Stimulated activated CD8-positive, alpha-beta memory T cell treated with anti-CD3 and anti-CD28 coated beads, Interleukin-12 subunit alpha, Interleukin-12 subunit beta, amount 100 ng/mL, for 1 hour (primary cell): Measurements from ENCODE around the gene ALDOA.
A peak's percentile ranks its signal among the peaks of the same experiment; 100 is the strongest.
"Not testable (repeated sequence)": the region's sequence is repeated elsewhere in the genome, so short reads cannot be mapped to it uniquely, and the experiment has no call there.

Experiments used
- DNase-seq: peaks from one replicate; pipeline ENCODE4 v3.0.0-alpha.2; 2020; ENCODE audit warnings: low read depth

Gene ALDOA

DNA sequence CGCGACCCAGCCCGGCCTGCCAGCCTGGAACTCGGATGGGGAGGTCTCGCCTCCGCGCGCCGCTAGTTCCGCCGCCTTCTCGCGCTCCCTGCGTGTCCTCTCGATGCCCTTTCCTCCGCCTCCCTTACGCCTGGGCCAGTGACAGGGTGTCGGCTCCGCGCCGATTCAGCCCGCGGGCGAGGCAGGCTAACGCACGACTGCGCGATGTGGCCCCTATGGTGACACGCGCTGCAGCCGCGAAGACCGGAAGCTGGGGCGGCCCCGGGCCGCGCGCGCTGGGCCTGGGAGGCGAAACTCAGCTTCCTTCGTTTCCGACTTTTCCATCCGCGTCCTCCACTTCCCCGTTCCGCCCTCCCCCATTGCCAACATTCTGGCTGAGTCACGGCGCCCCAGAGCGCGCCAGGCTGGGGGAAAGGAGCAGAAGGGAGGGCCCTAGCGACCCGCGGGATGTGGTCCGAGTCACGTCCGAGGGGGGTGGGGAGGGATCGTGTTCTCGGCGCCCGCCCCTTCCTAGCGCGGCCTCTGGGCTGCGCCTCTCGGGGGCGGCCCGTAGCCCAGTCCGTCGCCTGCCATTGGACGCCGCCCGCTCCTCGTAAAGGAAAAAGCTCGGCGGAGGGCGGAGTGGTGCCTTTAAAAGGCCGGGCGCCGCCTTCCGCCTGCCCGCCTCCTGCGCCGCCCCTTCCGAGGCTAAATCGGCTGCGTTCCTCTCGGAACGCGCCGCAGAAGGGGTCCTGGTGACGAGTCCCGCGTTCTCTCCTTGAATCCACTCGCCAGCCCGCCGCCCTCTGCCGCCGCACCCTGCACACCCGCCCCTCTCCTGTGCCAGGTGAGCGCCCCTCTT is at the start of gene ALDOA:
TSS of gene ALDOA (plus strand) at position 659 of the 841 bp plus-strand sequence. CDS start 1,138 bp downstream, outside the sequence.
- peak; percentile 91 for DNase-seq

DNA sequence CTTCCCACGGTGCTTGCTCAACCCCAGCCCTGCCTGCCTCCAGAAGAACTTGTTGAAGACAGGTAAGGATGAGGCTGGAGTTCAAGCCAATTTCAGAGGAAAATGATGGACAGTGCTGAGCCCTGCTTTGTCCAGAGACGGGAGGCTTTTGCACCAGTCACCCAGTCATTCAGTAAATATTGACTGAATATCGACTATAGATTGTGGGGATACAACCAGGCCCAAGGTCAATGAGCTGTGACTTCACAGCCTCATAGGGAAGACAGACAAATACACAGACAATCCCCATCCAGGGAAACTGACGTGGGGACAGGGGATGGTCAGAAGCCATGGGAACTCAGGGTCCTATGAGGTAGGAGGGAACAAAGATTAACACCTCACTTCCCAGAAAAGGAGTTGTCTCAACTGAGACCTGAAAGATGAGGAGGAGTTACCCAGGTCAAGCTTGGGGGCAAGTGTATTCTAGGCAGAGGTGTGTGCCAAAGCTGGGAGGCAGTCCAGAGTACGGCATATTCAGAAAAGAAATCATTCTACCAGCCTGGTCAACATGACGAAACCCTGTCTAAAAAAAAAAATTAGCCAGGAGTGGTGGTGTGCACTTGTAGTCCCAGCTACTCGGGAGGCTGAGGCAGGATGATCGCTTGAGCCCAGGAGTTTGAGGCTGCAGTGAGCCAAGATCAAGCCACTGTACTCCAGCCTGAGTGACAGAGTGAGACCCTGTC is 48.8 kb upstream of the ALDOA start:
- DNase-seq: no peak

DNA sequence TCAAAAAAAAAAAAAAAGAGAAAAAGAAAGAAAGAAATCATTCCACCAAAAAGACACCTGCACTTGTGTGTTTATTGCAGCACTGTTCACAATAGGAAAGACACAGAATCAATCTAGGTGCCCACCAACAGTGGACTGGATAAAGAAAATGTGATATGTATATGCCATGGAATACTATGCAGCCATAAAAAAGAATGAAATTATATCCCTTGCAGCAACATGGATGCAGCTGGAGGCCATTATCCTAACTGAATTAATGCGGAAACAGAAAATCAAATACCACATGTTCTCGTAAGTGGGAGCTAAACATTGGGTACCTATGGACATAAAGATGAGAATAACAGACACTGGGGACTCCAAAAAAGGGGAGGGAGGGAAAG is 48.3 kb upstream of the ALDOA start:
- DNase-seq: no peak

DNA sequence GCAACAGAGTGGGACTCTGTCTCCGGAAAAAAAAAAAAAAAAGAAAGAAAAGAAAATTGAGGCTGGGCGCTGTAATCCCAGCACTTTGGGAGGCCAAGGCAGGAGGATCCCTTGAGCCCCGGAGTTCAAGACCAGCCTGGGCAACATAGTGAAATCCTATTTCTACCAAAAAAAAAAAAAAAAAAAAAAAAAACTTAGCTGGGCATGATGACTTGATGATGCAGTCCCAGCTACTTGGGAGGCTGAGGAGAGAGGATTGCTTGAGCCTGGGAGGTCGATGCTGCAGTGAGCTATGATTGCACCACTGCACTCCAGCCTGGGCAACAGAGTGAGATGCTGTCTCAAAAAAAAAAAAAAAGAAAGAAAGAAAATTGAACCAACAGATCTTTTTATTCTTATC is 47.6 kb upstream of the ALDOA start:
- DNase-seq: not testable (repeated sequence)

DNA sequence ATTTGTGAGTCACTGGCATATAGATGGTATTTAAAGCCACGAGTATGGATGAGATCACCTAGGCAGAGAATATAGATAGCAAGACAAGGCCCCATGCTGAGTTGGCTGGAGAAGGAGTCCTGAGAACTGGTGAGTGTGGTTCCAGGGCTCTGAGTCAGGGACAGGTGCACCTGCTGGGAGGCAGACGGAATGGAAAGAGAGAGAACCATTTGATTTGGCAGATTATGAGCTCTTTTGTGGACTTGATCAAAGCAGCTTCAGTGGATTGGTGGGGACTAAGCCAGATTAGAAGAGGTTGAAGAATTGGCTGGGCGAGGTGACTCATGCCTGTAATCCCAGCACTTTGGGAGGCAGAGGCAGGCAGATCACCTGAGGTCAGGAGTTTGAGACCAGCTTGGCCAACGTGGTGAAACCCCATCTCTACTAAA is 46.8 kb upstream of the ALDOA start:
- no peak for DNase-seq

DNA sequence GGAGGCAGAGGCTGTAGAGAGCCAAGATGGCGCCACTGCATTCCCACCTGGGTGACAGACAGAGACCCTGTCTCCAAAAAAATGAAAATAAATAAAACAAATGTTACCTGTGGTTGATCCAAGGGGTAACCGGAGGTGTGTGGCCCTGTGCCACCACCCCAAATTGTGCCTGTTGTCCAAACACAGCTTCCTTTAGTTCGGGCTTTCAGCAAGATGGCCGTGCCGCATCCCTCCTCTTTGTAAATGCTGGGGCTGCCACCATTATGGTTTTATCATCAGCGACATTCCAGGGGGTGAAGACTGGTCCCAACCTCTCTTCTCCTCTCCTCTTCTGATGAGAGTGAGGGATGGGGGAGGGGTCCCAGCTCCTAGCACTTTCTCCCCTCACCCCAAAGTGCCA is 42.7 kb upstream of the ALDOA start, which contains the start of gene C16orf92:
TSS of gene C16orf92 (plus strand) at position 312 of the 400 bp plus-strand sequence. CDS start 143 bp downstream, outside the sequence.
- no peak for DNase-seq

DNA sequence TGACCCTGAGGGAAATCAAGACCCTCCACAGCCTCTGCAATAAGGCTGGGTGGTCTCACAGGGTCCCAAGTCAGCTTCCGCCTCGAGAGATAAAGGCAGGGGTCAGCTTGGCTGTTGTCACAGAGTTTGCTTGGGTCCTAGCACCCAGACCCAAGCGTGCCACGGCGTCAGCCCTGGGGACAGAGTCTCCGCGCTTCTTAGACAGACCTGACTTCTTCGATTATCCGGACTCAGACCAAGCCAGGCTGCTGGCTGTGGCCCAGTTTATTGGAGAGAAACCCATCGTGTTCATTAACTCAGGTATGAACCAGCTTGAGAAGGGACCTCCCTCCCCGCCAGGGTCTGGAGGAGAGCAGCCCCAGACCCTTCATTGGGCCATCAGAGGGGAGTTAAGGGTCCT is 42.0 kb upstream of the ALDOA start:
- no peak for DNase-seq

DNA sequence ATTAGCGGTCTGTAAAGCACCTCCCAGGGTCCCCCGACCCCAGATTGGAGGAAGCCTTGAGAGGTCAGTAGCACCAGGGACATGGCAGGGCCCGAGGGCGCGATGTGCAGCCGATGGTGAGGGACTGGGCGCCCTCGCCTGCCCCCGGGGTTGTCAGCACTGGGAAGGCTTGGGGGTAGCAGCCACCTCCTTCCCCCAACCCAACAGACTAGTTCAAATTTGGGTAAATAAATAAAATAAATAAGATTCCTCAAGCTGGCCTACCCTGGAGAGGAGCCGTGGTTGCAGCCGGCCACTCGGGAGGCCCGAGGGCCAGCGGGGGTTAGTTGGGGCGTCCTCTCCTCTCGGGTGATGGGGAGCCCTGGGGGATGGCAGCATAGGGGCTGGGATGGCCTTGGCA is 41.1 kb upstream of the ALDOA start:
- no peak for DNase-seq

DNA sequence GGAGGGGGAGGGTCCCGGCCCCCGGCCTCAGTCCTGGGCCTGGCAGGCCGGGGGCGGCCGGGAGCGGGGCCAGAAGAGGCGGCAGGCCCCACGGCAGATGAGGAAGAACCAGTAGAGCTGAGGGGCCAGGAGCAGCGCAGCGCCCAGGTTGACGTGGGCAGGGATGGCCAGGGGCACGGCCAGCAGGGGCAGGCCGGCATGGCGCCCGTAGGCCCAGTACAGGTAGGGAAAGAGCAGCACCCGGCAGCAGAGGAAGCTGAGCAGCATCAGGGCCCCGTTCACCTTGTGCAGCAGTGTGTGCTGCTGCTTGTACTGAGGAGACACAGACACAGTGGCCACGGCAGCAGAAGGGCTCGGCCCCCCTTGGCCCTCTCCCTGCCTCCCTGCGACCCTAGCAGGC is 40.4 kb upstream of the ALDOA start:
- DNase-seq: no peak

DNA sequence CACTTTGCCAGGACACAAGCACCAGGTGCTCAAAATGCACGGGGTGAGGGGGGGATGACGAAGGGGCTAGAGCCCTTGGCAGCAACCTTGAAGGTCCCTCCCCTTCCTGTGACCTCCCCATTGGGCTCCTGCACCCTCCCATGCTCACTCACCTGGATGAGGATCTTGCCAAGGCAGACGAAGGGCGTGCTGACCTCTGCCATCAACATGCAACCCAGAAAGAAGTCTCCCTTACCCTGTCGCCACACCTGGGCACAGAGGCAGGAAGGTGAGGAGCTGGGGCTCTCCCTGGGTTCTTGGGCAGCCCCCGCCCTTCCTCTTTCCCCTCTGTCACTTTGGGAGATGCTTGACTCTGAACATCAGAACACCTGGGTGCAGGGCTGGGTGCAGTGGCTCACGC is 40.0 kb upstream of the ALDOA start:
- DNase-seq: no peak

DNA sequence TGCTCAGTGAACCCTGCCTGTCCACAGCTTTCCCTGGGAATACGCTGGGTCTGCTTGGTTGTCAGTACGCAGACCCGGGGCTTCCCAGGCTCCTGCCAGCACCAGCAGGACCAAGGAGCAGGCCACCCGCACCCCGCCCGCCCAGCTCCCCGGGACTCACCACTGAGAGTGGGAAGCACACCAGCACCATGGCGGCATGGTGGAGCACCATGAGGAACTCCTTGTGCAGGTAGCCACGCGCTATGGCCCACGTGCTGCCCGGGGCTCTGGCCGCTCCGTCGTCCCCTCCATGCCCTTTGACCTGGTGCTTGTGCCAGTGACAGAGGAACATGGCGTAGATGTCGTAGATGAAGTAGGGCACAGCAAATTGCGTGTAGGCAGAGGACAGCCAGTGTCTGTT is 39.1 kb upstream of the ALDOA start:
- DNase-seq: no peak

DNA sequence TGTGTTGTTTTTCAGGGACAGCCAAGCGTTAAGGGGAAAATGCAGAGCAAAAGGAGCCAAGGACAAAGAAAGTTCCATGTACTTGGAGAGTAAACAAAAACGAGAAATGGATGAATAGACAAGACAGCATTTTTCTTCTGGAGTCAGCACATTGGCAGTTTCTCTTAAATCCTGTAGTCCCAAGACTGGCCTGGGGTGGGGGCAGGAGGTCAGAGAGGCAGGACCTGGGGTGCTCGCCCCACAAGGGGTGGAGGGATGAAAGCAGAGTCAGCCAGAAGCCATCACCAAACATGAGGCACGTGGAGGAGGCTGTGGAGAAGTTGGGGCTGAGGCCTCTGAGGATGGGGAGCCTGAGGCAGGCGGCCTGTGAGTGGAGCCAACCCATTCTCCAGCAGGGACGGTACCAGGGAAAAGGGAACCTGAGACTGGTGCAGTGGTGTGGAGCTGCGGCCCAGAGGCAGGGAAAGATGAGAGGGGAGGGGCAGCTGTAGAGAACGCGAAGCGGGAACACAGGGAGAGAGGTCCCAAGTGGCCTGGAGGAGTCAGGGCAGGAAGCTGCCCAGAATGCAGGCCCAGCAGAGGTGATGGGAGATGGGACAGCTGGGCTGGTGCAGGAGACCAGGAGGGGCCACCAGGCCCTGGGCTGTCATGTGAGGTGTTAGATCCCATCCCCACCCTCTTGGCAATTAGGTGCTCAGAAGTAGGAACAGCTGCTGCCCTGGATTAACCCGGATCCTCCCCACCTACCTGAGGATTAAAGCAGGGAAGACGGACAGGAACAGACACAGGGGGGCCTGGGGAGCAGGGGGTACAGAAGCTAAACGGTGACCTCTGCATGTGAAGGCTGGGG is 37.7 kb upstream of the ALDOA start:
- no peak for DNase-seq

DNA sequence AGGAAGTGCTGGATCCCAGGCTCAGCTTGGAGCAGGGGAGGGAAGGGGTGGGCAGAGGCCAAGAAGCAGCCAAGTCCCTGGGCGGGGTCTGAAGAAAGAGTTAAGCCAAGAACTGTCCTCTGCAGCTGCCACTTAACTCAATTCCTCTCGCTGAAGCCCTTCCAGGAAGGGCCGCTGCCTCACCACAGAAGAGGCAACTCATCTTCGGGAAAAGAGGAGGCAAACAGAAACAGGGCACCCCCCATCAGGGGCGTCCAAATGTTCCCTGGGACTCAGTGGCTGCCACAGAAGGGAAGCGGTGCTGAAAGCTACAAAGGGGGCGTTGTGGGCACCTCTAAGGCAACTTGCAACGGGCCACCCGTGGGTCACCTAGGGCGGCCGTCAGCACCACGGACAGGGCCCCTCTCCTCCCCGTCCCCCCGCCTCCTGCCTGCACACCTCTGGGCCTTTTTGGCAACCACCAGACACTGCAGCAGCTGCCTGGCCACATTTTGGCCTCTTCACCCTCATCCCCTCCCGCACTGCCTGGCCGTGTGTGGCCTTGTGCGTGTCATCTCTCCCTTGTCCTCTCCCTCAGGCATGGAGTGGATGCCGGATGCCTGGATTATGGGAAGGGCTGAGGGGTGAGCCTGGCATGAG is 37.0 kb upstream of the ALDOA start:
- DNase-seq: no peak

DNA sequence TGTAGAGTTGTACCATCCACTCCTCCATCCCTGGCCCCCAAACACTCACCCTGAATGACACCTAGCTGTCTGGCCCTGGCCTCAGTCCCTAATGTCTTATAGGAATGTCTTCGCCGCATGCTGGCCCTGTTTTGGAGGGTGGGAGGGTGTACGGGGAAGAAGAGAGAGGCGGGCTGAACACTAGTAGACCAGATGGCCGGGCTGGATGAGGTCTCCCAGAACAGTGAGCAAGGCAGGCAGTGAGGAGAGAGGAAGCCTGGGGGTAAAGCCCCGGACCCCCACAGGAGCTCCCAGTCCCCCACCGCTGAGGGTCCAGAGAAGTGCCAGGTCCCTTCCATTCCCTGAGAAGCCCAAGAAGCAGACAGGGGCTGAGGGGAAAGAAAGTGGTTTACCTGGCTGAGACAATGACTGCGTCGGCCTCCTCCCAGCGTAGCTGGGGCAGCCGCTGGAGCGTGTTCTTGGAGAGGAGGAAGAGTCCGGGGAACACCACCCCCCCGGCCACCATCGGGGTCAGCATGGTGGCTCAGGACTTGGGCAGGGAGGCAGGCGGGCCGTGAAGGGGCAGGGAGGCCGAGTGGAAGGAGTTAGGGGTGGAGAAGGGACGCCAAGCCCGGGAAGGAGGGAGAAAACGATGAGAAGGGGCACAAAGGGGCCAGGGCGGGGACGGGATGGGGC is 35.4 kb upstream of the ALDOA start:
- DNase-seq: no peak

DNA sequence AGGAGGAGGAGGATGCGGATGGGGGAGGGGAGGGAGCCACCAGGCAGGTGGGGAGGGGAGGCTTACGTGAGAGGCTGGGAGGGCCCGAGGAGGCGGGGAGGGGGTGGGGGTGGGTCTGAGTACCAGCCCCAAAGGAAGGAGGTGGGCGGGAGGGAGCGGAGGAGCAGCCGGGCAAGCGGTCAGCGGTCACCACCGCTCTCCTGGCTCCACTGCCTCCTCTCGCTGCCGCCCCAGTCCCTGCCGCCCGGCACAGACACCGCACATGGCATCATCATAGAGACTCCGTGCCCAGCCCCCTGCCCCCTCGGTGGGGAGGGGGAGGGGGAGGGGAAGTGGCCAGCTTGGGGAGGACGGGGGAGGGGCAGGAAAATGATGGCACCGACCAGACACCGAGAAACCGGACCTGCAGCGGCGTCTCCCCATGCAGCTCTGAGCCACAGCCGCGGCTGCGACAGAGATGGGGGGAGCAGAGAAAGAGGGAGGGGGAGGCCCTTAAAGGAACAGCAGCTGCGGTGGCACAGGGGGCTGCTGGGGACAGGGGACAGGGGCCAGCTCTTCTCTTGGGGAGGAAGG is 34.6 kb upstream of the ALDOA start, which contains the start of gene TLCD3B:
TSS of gene TLCD3B (minus strand) at position 431 of the 573 bp plus-strand sequence. CDS start 744 bp downstream, outside the sequence.
- DNase-seq: no peak

DNA sequence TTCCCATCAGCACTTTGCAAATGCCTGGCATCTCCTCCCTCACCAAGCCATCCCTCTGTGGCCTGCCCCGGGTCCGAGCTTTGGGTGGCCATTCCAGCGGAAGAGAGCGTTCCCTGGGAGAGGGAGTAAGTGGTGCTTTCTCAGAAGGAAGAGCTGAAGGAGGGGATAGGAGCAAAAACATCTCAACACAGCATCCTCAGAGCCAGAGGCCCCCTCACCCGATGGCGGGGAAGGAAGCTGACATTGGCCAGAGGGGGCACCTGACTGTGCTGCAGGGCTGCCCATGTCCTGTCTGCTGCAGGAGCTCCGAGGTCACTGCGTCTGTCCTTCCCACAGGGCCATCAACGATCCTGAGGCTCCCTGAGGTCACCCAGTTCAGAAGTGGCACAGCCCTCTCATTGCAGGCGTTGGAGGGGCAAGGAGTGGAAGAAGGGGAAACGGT is 34.1 kb upstream of the ALDOA start:
- no peak for DNase-seq

DNA sequence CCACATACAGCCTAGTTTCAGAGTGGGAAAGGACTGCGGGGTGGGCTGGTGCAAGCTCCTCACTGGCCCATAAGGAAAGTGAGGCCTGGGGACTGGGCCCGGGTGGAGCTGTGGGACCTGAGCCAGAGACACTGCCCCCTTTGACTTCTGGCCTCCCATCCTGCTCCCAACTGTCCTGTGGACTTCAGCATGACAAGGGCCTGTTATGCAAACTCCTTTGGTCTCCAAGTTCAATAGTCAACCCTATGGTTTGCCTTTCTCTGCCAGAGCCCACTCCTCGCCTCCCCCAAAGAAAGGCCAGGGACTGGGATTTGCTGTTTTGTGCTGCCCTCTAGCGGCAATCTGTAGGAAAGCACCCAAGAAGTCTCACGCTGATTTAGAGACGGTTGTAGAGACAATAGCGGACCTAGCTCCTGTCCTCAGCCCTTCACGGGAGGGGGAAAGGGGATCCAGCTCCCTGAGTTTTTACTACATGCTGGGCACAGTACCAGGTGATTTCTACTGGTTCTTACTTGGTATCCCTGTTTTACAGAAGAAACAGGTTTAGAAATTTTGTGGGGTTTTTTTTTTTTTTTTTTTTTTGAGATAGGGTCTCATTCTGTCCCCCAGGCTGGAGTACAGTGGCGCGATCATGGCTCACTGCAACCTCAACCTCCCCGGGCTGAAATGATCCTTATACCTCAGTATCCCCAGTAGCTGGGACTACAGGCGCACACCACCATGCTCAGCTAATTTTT is 33.3 kb upstream of the ALDOA start:
- DNase-seq: peak; percentile 28

DNA sequence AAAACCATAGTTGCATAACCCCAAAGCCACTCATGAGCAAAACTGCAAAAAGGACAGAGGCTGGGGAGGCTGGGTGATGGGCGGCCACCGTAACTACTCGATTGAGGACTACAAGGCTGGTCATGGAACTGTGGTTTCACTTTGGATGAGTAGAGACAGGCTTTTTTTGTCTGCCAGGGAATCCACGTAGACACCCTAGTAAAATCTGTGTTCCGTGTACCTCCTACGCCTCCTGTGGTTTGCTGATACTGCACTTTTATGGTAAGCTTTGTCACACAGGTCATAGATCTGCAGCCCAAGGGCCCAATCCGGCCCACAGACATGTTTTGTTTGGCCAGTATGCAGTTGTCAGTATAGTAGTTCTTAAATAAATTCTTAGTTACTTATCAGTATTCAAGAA is 32.3 kb upstream of the ALDOA start:
- DNase-seq: no peak

DNA sequence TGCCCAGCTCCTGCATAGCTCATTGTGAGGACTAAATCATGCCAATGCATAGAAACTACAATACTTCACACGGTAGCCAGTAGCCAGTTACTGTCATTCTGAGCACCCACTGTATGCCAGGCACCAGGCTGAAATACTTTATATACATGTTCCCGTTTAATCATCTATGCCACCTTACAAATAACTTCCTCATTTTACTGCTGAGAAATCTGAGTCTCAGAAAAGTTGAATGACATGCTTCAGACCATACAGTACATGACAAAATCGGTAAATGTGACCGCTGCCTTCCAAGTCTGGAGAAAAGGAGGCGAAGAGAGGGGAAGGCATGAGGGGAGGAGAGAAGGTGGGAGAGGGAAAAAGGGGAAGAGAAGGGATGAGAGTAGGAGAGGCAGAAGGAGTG is 25.3 kb upstream of the ALDOA start:
- no peak for DNase-seq

DNA sequence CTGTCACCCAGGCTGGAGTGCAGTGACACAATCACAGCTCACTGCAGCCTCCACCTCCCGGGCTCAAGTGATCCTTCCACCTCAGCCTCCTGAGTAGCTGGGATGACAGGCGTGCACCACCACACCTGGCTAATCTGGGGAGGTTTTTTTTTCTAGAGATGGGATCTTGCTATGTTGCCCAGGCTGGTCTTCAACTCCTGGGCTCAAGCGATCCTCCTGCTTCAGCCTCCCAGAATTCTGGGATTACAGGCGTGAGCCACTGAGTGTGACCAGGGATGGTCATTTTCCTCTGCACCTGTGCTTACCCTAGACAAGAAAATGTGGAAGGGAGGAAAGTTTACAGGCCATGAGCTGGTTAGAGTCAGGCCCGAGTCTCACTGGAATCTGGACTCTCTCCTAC is 24.9 kb upstream of the ALDOA start:
- DNase-seq: not testable (repeated sequence)
